Panc1 (cell line): ENCODE data around the gene RBP5. TPM values are rescaled to one million over a fixed set of nuclear protein-coding genes. Genes with fewer than 3 reads are reported as not detected.

Experiments used
- ATAC-seq: fragments of 200-7000 bp; cut with Tn5 transposase; 2 replicates; pipeline ENCODE4 v1.9.1; 2020; ENCODE audit warnings: mild to moderate bottlenecking, moderate library complexity
- BruUV-seq: library from RNA; stranded (reverse); fragments of 400-500 nt; replicated peaks from 2 replicates; lab custom pipeline; 2021; lab: Mats Ljungman, UMichigan
- CTCF ChIA-PET: fragments of 300-600 bp; sonication (Branson Sonifier 250); formaldehyde crosslinking; loops from one replicate; lab custom pipeline; 2022; ENCODE audit warnings: antibody characterized with exemption; lab: Charles Lee
- POLR2A ChIA-PET: fragments of 300-600 bp; sonication (Branson Sonifier 250); formaldehyde crosslinking; loops from one replicate; lab custom pipeline; 2022; ENCODE audit warnings: antibody characterized with exemption; lab: Charles Lee
- DNase-seq: peaks from one replicate; pipeline ENCODE4 v3.0.0-alpha.2; 2010; ENCODE audit warnings: low read depth, low spot score
- H3K27ac ChIP-seq: 2 replicates; pipeline ENCODE4 v1.5.1; 2011; ENCODE audit warnings: mild to moderate bottlenecking, low read length, inconsistent platforms
- H3K27me3 ChIP-seq: fragments of 200-500 bp; sonication (Bioruptor generic); 2 replicates; pipeline ENCODE4 v1.6.0; 2014; ENCODE audit warnings: low read length, inconsistent platforms; ENCODE audit not compliant: control insufficient read depth, insufficient read depth
- H3K36me3 ChIP-seq: fragments of 200-500 bp; sonication (Bioruptor generic); 2 replicates; pipeline ENCODE4 v1.5.1; 2014; ENCODE audit warnings: inconsistent platforms, mild to moderate bottlenecking, low read length, moderate library complexity; ENCODE audit not compliant: control insufficient read depth, insufficient read depth
- H3K4me1 ChIP-seq: 2 replicates; pipeline ENCODE4 v1.5.1; 2011; ENCODE audit warnings: inconsistent platforms, mild to moderate bottlenecking, low read length, moderate library complexity; ENCODE audit not compliant: control insufficient read depth, insufficient read depth
- H3K4me3 ChIP-seq, 2 experiments: 2 replicates each; pipeline ENCODE4 v1.5.1; 2011 to 2012; ENCODE audit warnings: low read depth in 2 of 2, low read length in 2 of 2, mild to moderate bottlenecking in 2 of 2, inconsistent platforms in 1 of 2, moderate library complexity in 1 of 2
- H3K9me3 ChIP-seq: fragments of 200-500 bp; sonication (Bioruptor generic); 2 replicates; pipeline ENCODE4 v1.5.1; 2014; ENCODE audit warnings: low read depth, mild to moderate bottlenecking, inconsistent platforms, low read length, moderate library complexity; ENCODE audit not compliant: control insufficient read depth, insufficient read depth
- CTCF ChIP-seq: fragments of 450-650 bp; IDR thresholded peaks from 2 replicates; pipeline ENCODE4 v1.5.1; 2017; ENCODE audit warnings: mild to moderate bottlenecking
- POLR2AphosphoS5 ChIP-seq: IDR thresholded peaks from 2 replicates; pipeline ENCODE4 v1.6.1; 2012; ENCODE audit warnings: mild to moderate bottlenecking, low read depth, low read length, moderate library complexity
- SIN3A ChIP-seq: IDR thresholded peaks from 2 replicates; pipeline ENCODE4 v1.6.1; 2012; ENCODE audit warnings: low read depth, mild to moderate bottlenecking, low read length, moderate library complexity, borderline replicate concordance; ENCODE audit not compliant: insufficient read depth
- TCF7L2 ChIP-seq: IDR thresholded peaks from 2 replicates; pipeline ENCODE4 v1.6.1; 2011; ENCODE audit warnings: mild to moderate bottlenecking, low read depth, low read length, inconsistent platforms
- in situ Hi-C: cut with HindIII; loops from 2 replicates; pipeline ENCODE4 v1.10.0; 2016; ENCODE audit warnings: low sequenced_read_pairs, low pct_unique_long_range_greater_than_20kb
- intact Hi-C: fragments of 100-400 bp; cut with micrococcal nuclease; formaldehyde crosslinking; loops from one replicate; pipeline ENCODE4 v1.10.0; 2022; ENCODE audit not compliant: unreplicated experiment
- total RNA-seq: library from RNA; stranded (reverse); gene quantifications from one replicate; pipeline ENCODE4 v1.2.1, GENCODE V29; 2021; ENCODE audit not compliant: unreplicated experiment
- TF ChIP-seq, protein P1 (sequence below), 2 experiments: IDR thresholded peaks; 2 replicates each; pipeline ENCODE4 v1.6.1; 2011 to 2012; ENCODE audit warnings: low read depth in 2 of 2, control low read depth in 1 of 2, low read length in 1 of 2, mild to moderate bottlenecking in 1 of 2, moderate library complexity in 1 of 2; ENCODE audit not compliant: insufficient read depth in 1 of 2

RBP5 gene
- total RNA-seq, 1 experiment from 2014 or later, result not detected

DNA sequence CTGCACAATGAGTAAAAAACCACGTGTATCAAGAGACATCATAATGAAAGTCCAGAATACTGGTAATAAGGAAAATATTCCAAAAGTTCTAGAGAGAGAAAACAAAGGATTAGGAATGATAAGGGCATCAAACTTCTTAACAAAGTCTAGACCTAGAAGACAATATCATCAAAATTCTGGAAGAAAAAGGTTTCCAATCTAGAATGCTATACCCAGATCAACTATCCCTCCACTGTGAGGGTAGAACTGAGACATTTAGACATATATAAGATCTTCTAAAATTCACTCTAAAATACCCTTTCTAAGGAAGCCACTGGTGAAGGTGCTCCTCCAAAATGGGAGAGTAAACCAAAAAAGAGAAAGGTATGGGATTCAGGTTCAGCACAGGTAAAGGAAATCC is 22.6 kb downstream of the RBP5 start:
- in situ Hi-C loops, result no loop called here
- POLR2A ChIA-PET, result no interaction called here
- Histone ChIP-seq H3K36me3 (no peaks in the 10 kb centered on the region; the same call in 1 of the 2 replicates), H3K27ac (no peak overlapping the region), H3K4me3 (no peak overlapping the region), H3K4me1 (peaks cover 5% of the 10 kb centered on the region; the same call in 1 of the 2 replicates), H3K27me3 (no peaks in the 10 kb centered on the region), H3K9me3 (peaks cover 7% of the 10 kb centered on the region; the same call in 1 of the 2 replicates)
- intact Hi-C loops, result no loop called here
- CTCF ChIA-PET, result no interaction called here
- ATAC-seq, result no peak
- TF ChIP-seq, protein P1, sequence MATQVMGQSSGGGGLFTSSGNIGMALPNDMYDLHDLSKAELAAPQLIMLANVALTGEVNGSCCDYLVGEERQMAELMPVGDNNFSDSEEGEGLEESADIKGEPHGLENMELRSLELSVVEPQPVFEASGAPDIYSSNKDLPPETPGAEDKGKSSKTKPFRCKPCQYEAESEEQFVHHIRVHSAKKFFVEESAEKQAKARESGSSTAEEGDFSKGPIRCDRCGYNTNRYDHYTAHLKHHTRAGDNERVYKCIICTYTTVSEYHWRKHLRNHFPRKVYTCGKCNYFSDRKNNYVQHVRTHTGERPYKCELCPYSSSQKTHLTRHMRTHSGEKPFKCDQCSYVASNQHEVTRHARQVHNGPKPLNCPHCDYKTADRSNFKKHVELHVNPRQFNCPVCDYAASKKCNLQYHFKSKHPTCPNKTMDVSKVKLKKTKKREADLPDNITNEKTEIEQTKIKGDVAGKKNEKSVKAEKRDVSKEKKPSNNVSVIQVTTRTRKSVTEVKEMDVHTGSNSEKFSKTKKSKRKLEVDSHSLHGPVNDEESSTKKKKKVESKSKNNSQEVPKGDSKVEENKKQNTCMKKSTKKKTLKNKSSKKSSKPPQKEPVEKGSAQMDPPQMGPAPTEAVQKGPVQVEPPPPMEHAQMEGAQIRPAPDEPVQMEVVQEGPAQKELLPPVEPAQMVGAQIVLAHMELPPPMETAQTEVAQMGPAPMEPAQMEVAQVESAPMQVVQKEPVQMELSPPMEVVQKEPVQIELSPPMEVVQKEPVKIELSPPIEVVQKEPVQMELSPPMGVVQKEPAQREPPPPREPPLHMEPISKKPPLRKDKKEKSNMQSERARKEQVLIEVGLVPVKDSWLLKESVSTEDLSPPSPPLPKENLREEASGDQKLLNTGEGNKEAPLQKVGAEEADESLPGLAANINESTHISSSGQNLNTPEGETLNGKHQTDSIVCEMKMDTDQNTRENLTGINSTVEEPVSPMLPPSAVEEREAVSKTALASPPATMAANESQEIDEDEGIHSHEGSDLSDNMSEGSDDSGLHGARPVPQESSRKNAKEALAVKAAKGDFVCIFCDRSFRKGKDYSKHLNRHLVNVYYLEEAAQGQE (IDR thresholded peaks at IDR 0.05; ENCODE audit: insufficient read depth in 1 of 2, low read depth in 2 of 2, low read length in 1 of 2), result no peak
- TF ChIP-seq CTCF (no peak), POLR2AphosphoS5 (no peak), TCF7L2 (no peak), SIN3A (no peak)
- no peak for DNase-seq
- no TSS peak for BruUV-seq

DNA sequence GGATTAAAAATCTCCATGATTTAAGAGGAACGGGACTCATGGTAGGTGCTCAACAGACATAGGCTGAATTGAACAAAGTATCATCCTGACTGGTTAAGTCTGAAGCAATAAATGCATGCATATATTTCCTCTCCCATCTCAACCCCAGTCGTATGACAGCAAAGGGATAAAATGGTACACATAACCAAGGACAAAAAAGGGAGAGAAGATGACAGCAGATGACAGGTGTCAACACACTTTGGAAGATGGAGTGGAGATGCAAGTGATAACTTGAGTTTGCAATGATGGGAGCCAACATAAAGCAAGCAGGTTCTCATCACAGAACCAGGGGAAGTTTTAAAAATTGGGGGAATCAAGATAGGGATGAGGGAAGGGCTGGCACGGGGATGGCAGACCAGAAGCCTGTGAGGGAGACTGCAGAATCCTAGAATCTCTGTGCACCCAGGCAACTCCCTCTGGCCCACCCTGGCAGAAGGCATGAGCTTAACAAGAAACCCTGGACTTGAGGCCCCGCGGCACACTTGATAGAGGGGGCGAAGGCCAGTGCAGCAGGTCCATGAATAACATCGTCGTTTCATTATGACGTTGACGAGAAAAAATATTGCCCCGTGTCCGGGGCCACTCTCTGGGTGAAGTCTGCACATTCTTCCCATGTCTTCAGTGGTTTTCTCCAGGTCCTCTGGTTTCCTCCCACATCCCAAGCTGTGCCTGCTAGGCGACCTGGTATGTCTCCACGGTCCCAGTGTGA is 24.7 kb downstream of the RBP5 start:
- in situ Hi-C loops, result no loop called here
- TF ChIP-seq SIN3A, result no peak
- TF ChIP-seq POLR2AphosphoS5, result no peak
- TF ChIP-seq, protein P1 (IDR thresholded peaks at IDR 0.05; ENCODE audit: insufficient read depth in 1 of 2, low read depth in 2 of 2, low read length in 1 of 2), result no peak
- no peak for TF ChIP-seq CTCF
- no peak for TF ChIP-seq TCF7L2
- Histone ChIP-seq H3K4me1 (0 out of 2 replicates have a peak, but pooled peaks cover 2% of the 10 kb centered on the region), H3K4me3 (no peak overlapping the region), H3K27me3 (no peaks in the 10 kb centered on the region), H3K27ac (no peak overlapping the region), H3K36me3 (no peaks in the 10 kb centered on the region; the same call in 1 of the 2 replicates), H3K9me3 (peaks cover 7% of the 10 kb centered on the region; the same call in 1 of the 2 replicates)
- no TSS peak for BruUV-seq
- POLR2A ChIA-PET, result no interaction called here
- CTCF ChIA-PET, result no interaction called here
- DNase-seq (no peak), ATAC-seq (no peak)
- intact Hi-C loops, result no loop called here
